Activated T-helper 17 cell treated with anti-CD3 and anti-CD28 coated beads, Interleukin-2, amount 50 U/mL, for 72 hours (primary cell): ENCODE results near the gene VAT1L. TPM values are rescaled to one million over a fixed set of nuclear protein-coding genes. Genes with fewer than 3 reads are reported as not detected.

Experiments used
- ATAC-seq: fragments of 150-1000 bp; cut with Tn5 transposase; replicated peaks from 2 replicates; pipeline ENCODE4 v1.10.0; 2021; ENCODE audit warnings: mild to moderate bottlenecking, moderate library complexity
- H3K27ac Mint-ChIP-seq: one replicate; pipeline ENCODE4 v1.8.0; 2022; ENCODE audit warnings: mixed read lengths
- H3K27me3 Mint-ChIP-seq: one replicate; pipeline ENCODE4 v1.8.0; 2022; ENCODE audit warnings: mixed read lengths
- H3K36me3 Mint-ChIP-seq: one replicate; pipeline ENCODE4 v1.8.0; 2022; ENCODE audit warnings: low read depth, mild to moderate bottlenecking, mixed read lengths
- H3K4me1 Mint-ChIP-seq: one replicate; pipeline ENCODE4 v1.8.0; 2022; ENCODE audit warnings: mixed read lengths
- H3K4me3 Mint-ChIP-seq: one replicate; pipeline ENCODE4 v1.8.0; 2022; ENCODE audit warnings: mild to moderate bottlenecking, mixed read lengths
- H3K9me3 Mint-ChIP-seq: one replicate; pipeline ENCODE4 v1.8.0; 2022; ENCODE audit warnings: mixed read lengths
- total RNA-seq, 2 donors: library from RNA; stranded (reverse); gene quantifications; one replicate each; pipeline ENCODE4 v1.2.3, GENCODE V29; 2022

VAT1L gene
- total RNA-seq, 2 donors from 2014 or later, result not detected

DNA sequence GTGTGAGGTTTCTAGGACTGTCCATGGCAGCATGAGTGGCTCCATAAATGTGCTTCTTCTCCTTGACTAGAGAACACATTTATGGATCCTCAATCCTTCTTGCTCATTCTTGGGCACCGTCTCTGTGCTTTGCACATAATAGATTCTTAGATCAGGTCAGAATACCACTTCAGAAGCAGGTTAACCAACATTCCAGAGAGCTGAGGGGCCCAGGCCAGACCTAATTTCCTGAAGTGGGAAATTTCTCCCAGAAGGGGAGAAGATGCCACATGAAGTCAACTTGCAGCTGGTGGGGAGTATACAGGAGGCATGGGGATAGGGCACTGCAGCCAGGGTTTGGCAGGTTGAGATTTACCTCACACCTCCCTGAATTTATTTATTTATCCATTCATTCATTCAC, 24.4 kb upstream of the VAT1L start:
- no peak overlapping the region for H3K27ac Mint-ChIP-seq
- H3K36me3 Mint-ChIP-seq, result no peaks in the 10 kb centered on the region
- no peak overlapping the region for H3K4me3 Mint-ChIP-seq
- ATAC-seq, result no peak
- H3K4me1 Mint-ChIP-seq, result no peaks in the 10 kb centered on the region
- no peaks in the 10 kb centered on the region for H3K9me3 Mint-ChIP-seq
- peaks cover 23% of the 10 kb centered on the region for H3K27me3 Mint-ChIP-seq

DNA sequence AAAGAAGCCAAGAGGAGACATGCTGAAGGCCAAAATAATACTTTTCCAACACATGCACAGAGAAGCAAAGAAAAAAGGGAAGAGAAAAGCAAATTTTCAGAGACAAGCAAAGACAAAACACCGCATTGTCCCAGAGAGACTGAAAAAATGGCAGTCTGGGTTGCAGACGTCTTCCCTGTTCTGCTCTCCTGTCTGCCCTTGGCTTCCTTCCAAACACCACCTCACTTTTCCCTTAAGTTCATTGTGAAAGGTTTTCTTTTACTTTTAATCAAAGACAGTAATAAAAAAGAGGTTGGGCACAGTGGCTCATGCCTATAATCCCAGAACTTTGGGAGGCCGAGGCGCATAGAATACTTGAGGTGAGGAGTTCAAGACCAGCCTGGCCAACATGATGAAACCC, 21.2 kb upstream of the VAT1L start:
- Mint-ChIP-seq H3K36me3 (no peaks in the 10 kb centered on the region), H3K27me3 (peaks cover 23% of the 10 kb centered on the region), H3K4me3 (no peak overlapping the region), H3K9me3 (no peaks in the 10 kb centered on the region), H3K27ac (no peak overlapping the region), H3K4me1 (no peaks in the 10 kb centered on the region)
- no peak for ATAC-seq

DNA sequence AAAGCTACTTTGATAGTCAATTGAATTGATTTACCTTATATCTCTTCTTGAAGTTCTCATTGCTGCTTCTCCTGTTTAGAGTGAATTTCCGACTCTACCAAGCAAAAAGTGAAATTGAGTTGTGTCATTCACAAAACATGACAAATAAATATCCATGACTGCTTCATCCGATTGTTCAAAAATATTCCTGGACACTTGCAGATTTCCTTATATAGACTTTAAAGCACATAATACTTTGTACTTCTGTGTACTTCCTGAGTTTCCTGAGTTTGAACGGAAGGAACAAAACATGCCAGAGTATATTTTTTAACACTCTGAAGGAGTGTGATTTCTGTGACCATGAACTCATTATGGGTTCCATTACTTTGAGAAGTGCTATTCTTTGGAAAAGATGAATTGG, 20.5 kb upstream of the VAT1L start:
- Mint-ChIP-seq H3K27ac (no peak overlapping the region), H3K4me3 (no peak overlapping the region), H3K27me3 (peaks cover 22% of the 10 kb centered on the region), H3K4me1 (no peaks in the 10 kb centered on the region), H3K36me3 (no peaks in the 10 kb centered on the region), H3K9me3 (no peaks in the 10 kb centered on the region)
- ATAC-seq, result no peak

DNA sequence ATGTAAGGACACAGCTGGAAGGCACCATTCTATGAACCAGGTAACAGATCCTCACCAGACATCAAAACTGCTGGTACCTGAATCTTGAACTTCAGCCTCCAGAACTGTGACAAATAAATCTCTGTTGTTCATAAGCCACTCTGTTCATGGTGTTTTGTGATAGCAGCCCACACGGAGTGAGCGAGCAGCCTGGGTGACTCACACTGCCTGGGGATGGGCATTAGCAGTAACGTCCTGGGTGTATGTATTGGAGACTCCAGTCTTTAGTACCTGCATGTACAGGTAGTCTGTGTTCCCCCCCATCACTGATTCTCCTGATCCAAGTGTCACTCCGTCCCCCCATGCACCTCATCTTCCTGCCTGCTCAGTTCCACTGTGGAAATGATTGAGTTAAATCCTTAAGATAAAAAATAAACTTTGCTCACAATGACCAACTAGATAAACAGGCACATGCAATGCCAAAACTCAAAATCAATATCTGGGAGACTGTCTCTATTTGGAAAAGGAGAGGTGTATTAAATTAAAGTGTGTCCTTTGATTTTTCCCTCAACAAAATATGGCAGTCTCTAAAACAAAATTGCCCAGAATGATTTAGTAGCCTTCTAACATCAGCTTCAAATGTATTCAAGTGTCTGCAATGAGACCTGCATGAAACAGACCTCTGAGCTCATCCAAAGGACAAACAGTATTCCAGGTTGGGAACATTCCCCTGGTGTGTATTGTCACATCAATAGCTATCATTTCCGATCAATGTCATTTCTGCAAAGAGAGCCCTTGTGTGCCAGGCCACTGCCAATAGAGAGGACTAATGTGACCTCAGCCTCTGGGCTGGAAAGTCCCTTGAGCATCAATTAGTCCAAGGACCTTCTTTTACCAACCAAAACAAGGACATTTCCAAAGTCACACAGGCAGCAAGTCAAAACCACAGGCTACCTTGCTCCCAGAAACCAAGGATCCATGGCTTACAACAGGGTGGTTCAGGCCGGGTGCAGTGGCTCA, 12.2 kb upstream of the VAT1L start:
- Mint-ChIP-seq H3K27me3 (peaks cover 18% of the 10 kb centered on the region), H3K4me1 (no peaks in the 10 kb centered on the region), H3K4me3 (no peak overlapping the region), H3K36me3 (no peaks in the 10 kb centered on the region), H3K27ac (no peak overlapping the region), H3K9me3 (no peaks in the 10 kb centered on the region)
- ATAC-seq, result no peak

DNA sequence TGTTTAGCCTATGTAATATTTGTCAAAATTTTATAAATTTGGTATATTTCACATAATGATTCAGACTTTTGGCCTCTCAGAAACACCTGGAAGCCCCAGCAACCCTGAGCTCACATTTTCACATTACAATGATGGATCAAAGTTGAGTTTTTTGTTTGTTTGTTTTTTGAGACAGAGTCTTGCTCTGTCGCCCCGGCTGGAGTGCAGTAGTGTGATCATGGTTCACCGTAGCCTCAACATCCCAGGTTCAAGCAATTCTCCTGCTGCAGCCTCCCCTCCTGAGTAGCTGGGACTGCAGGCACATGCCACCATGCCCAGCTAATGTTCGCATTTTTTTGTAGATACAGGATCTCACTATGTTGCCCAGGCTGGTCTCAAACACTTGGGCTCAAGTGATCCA, 10.6 kb upstream of the VAT1L start:
- Mint-ChIP-seq H3K4me1 (no peaks in the 10 kb centered on the region), H3K9me3 (no peaks in the 10 kb centered on the region)

DNA sequence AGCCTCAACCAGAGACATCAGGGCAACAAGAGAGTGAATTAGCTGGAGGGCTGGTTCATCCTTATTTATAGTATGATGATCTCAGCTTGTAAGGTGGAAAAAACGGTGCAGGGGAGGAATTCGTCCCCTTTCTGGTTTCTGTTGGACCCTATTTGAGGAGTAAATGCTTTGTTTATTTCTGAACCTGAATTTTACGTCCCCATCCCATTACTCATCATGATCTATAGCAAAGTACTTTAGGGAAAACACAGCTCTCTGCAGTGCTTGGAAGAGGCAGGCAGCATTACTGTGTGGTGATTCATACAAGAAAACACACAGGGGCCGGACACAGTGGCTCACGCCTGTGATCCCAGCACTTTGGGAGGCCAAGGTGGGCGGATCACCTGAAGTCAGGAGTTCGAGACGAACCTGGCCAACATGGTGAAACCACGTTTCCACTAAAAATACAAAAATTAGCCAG, 8.0 kb upstream of the VAT1L start:
- no peaks in the 10 kb centered on the region for H3K4me1 Mint-ChIP-seq
- no peak for ATAC-seq
- H3K9me3 Mint-ChIP-seq, result no peaks in the 10 kb centered on the region
- no peaks in the 10 kb centered on the region for H3K36me3 Mint-ChIP-seq
- no peak overlapping the region for H3K4me3 Mint-ChIP-seq
- no peak overlapping the region for H3K27ac Mint-ChIP-seq
- H3K27me3 Mint-ChIP-seq, result peaks cover 13% of the 10 kb centered on the region

More for the DNA sequence above, 10.6 kb upstream of the VAT1L start:
- no peaks in the 10 kb centered on the region for H3K36me3 Mint-ChIP-seq
- H3K4me3 Mint-ChIP-seq, result no peak overlapping the region
- H3K27ac Mint-ChIP-seq, result no peak overlapping the region
- no peak for ATAC-seq
- H3K27me3 Mint-ChIP-seq, result peaks cover 18% of the 10 kb centered on the region

DNA sequence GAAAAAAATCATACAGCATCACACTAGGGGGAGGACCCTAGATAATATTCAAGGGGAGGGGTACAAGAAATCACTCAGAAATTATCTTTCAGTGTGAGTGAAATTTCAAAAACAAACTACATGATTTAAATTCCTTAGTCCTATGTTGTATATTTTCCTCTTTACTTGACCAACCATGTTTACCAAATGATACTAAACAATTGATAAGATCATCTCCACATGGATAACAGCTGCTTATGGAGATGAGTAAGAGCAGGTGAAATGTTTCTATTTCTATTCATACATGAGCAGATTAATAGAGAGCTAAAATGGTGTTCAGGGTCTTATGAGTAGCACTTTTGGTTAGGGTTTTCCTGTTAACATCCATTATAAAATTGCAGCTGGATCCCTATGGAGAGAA, 7.3 kb upstream of the VAT1L start:
- Mint-ChIP-seq H3K4me1 (no peaks in the 10 kb centered on the region), H3K4me3 (no peak overlapping the region), H3K36me3 (no peaks in the 10 kb centered on the region), H3K27ac (no peak overlapping the region), H3K27me3 (peaks cover 15% of the 10 kb centered on the region), H3K9me3 (no peaks in the 10 kb centered on the region)
- ATAC-seq, result no peak

DNA sequence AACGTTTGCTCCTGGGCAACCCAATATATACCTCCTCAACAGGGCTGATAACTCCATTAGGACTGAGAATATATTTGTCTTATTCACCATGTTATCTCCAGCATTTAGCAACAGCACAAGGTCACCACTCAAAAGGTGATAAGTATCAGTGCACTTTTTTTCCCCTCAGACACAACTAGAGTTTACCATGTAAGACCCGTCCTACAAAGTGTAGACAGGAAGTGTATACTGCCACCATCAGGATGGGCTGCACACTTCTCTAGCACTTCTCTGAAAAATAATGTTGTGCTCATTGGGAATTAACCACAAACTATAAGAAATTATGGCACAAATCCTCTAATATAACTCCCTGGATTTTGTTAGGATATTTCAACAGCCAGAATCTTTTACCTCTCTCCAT, 5.7 kb upstream of the VAT1L start:
- no peak overlapping the region for H3K4me3 Mint-ChIP-seq
- peaks cover 31% of the 10 kb centered on the region for H3K27me3 Mint-ChIP-seq
- H3K4me1 Mint-ChIP-seq, result no peaks in the 10 kb centered on the region
- no peak overlapping the region for H3K27ac Mint-ChIP-seq
- H3K36me3 Mint-ChIP-seq, result no peaks in the 10 kb centered on the region
- no peak for ATAC-seq
- H3K9me3 Mint-ChIP-seq, result no peaks in the 10 kb centered on the region

DNA sequence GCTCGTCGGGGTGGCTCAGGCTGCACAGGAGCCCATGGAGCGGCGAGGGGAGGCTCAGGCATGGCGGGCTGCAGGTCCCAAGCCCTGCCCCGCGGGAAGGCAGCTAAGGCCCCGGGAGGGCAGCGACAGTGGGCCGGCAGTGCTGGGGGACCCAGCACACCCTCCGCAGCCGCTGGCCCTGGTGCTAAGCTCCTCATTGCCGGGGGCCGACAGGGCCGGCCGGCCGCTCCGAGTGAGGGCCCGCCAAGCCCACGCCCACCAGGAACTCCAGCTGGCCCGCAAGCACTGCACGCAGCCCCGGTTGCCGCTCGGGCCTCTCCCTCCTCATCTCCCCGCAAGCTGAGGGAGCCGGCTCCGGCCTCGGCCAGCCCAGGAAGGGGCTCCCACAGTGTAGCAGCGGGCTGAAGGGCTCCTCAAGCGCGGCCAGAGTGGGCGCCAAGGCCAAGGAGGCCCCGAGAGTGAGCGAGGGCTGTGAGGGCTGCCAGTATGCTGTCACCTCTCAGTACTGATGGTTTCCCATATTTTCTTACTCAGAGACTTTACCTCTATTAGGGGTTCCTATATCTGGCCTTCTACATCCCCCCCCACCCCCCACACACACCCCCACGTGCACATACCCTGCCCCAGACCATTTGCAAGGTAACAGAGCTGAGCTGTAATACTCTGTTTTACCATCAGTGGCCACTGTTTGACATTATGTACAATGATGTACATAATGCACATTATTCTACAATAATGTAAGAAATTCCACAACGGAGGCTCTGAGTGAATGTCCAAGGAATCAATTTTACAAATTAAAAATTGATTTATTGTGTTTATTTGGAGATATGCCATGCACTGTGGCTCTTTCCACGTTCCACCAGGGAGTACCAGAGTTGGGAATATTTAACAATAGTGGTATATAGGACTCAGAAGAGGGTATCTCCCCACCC, 3.7 kb upstream of the VAT1L start:
- Mint-ChIP-seq H3K36me3 (no peaks in the 10 kb centered on the region), H3K4me3 (no peak overlapping the region), H3K27ac (no peak overlapping the region), H3K27me3 (peaks cover 37% of the 10 kb centered on the region), H3K9me3 (no peaks in the 10 kb centered on the region), H3K4me1 (peaks cover 5% of the 10 kb centered on the region)
- ATAC-seq, result no peak

DNA sequence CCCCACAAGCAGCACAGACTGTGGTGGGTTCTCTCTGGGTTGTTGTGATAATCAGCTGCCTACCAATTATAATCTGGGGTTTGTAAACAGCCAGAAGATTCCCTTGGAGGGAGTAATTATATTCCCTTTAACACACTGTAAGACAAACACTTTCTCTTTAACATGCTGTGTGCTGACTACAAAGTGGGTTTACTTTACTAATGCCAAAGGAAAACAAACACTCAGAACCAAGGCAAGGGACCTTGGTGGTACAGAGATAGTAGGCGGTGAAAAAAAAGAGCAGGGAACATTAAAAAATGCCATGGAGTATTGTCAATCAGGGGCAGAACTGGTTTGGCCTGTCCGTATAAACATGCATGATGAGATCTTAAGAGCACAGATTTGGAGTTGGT, 3.0 kb upstream of the VAT1L start:
- Mint-ChIP-seq H3K27ac (no peak overlapping the region), H3K4me3 (no peak overlapping the region), H3K9me3 (no peaks in the 10 kb centered on the region), H3K4me1 (peaks cover 5% of the 10 kb centered on the region), H3K27me3 (peaks cover 39% of the 10 kb centered on the region), H3K36me3 (no peaks in the 10 kb centered on the region)
- ATAC-seq, result no peak

DNA sequence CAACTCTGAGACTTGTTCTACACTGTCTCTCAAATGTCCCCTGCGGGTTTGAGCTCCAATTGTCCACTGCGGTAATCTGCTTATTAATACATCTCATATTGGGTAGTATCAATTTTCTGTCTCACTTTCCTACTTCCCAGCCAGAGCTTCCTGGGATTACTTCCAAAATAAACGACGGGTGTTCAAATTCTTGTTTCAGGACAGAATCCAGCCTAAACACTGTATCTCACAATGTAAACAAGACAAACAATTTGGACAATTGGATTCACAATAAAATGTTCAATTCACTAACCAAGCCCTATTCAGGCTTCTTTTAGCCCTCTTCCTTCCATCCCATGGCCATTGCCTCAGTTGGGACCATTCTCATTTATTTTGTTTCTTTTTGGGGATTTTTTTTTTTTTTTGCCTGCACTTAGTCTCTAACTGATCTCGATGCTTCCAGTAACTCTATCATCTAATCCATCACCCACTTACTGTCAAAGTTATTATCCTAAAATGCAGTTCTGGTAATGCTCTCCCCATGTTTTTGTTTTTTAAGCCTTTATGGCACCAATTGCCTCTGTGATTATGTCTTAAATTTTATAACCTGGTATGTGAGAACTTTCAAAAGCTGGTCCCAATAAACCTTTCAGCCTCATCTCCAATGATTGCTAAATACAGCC, 2.0 kb upstream of the VAT1L start:
- Mint-ChIP-seq H3K9me3 (no peaks in the 10 kb centered on the region), H3K4me3 (no peak overlapping the region), H3K27me3 (peaks cover 43% of the 10 kb centered on the region), H3K27ac (no peak overlapping the region), H3K36me3 (no peaks in the 10 kb centered on the region), H3K4me1 (peaks cover 5% of the 10 kb centered on the region)
- ATAC-seq, result no peak

DNA sequence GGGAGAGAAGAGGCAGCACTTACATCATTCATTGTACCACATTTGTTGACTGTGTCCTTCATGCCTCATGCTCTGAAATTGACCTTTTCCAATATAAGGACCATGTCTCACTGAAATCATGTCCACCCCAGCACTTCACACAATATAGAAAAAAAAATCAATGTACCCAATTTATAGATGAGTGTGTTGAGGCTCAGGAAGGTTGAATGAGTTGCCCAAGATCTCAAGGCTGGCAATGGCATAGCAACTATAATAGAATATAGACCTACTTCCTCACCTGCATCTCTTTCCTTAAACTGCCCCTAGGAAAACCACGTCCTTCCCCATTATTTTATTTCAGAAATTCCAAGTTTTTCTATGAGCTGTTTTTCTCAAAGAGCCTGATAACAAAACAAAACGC, 912 bp upstream of the VAT1L start:
- H3K36me3 Mint-ChIP-seq, result no peaks in the 10 kb centered on the region
- H3K27me3 Mint-ChIP-seq, result peaks cover 54% of the 10 kb centered on the region
- H3K4me3 Mint-ChIP-seq, result peak overlapping the region; percentile 66
- peaks cover 5% of the 10 kb centered on the region for H3K4me1 Mint-ChIP-seq
- ATAC-seq, result no peak
- no peaks in the 10 kb centered on the region for H3K9me3 Mint-ChIP-seq
- H3K27ac Mint-ChIP-seq, result no peak overlapping the region

DNA sequence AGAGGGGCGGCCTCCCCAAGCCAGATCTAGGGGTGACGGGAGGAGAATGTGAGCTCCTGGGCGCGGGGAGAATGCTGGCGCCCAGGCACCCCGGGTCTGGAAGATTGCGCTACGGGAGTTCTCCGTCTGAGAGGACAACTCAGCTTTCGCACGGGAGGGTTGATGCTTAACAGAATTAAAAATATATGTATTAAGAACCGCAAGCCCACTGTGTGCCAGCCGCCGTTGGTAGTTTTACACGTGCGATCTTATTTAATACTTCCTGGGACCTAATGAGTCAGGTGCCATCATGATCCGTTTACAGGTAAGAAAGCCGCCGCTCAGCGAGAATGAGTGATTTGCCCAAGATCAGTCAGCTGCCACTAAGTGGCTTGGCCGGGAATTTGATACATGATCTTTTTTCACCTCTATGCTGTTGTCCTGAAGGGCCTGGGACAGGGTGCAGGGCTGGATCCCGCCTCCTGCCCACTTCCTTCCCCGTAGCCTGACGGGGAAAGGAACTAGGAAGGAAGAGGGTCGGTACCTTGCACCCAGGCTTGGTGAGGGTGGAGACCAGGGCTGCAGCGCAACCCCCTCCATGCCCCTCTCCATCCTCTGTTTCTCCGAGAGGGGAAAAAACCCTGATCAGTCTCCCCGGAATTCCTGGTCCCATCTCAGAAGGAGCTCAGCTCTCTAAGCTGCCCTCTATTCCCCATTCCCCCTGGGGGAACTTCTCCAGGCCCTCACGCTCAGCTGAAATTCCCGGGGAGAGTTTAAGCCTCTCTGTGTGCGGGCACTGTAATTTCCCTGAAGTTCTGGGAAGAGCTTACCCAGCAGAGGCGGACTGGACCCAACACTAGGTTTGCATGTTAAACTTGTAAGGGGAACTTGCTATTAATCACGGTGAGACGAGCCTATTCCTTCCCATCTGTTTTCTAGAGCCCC, 983 bp downstream of the VAT1L start:
- Mint-ChIP-seq H3K4me1 (peaks cover 5% of the 10 kb centered on the region), H3K27ac (no peak overlapping the region), H3K9me3 (no peaks in the 10 kb centered on the region), H3K36me3 (no peaks in the 10 kb centered on the region), H3K4me3 (no peak overlapping the region), H3K27me3 (peaks cover 59% of the 10 kb centered on the region)
- no peak for ATAC-seq
